Measurements from ENCODE around the gene HES3.

DNA sequence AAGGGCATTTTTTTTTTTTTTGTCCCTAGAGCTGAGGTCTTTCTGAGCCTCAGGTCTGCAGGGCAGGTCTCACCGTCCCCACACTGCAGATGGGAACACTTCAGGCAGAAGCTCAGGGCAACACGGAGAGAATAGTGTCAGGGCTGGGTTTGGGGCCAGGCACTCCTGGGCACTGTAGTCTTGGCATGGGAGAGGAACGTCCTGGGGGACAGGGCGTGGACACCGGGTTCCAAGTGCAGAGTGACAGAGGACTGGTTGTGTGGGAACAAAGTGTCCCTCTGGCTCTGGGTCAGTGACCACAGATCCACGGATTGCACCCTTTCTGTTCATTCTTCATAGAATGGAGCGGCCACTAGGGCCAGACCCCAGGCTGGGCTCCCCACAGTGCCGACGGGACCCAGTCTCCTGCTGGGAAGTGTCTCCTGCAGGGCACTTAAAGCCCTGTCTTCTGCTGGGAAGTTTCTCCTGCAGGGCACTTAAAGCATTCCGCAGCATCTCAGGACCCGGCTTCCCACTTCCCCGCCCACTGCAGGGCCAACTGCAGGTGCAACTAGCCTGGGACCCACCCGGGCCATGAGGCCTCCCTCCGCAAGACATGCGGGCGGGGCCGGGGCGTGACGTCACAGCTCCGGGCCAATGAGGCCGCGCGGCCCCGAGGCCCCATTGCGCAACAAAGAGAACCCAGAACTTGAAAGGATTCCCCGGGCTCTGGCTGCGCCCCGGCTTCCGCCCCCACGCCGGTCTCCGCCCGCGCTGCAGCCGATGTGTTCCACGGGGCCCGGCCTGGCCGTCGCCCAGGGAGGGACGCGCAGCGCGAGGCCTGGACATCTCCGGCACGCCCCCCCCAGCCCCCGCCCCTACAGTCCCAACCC lies 15.7 kb downstream of the HES3 start:
- TF ChIP-seq, protein P1, sequence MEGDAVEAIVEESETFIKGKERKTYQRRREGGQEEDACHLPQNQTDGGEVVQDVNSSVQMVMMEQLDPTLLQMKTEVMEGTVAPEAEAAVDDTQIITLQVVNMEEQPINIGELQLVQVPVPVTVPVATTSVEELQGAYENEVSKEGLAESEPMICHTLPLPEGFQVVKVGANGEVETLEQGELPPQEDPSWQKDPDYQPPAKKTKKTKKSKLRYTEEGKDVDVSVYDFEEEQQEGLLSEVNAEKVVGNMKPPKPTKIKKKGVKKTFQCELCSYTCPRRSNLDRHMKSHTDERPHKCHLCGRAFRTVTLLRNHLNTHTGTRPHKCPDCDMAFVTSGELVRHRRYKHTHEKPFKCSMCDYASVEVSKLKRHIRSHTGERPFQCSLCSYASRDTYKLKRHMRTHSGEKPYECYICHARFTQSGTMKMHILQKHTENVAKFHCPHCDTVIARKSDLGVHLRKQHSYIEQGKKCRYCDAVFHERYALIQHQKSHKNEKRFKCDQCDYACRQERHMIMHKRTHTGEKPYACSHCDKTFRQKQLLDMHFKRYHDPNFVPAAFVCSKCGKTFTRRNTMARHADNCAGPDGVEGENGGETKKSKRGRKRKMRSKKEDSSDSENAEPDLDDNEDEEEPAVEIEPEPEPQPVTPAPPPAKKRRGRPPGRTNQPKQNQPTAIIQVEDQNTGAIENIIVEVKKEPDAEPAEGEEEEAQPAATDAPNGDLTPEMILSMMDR (IDR thresholded peaks at IDR 0.05; ENCODE audit: insufficient read depth, low read length) = no peak
- no peak for TF ChIP-seq POLR2AphosphoS5 (IDR thresholded peaks at IDR 0.05; ENCODE audit: low read depth)
- TF ChIP-seq, protein P2, sequence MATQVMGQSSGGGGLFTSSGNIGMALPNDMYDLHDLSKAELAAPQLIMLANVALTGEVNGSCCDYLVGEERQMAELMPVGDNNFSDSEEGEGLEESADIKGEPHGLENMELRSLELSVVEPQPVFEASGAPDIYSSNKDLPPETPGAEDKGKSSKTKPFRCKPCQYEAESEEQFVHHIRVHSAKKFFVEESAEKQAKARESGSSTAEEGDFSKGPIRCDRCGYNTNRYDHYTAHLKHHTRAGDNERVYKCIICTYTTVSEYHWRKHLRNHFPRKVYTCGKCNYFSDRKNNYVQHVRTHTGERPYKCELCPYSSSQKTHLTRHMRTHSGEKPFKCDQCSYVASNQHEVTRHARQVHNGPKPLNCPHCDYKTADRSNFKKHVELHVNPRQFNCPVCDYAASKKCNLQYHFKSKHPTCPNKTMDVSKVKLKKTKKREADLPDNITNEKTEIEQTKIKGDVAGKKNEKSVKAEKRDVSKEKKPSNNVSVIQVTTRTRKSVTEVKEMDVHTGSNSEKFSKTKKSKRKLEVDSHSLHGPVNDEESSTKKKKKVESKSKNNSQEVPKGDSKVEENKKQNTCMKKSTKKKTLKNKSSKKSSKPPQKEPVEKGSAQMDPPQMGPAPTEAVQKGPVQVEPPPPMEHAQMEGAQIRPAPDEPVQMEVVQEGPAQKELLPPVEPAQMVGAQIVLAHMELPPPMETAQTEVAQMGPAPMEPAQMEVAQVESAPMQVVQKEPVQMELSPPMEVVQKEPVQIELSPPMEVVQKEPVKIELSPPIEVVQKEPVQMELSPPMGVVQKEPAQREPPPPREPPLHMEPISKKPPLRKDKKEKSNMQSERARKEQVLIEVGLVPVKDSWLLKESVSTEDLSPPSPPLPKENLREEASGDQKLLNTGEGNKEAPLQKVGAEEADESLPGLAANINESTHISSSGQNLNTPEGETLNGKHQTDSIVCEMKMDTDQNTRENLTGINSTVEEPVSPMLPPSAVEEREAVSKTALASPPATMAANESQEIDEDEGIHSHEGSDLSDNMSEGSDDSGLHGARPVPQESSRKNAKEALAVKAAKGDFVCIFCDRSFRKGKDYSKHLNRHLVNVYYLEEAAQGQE (IDR thresholded peaks at IDR 0.05; ENCODE audit: insufficient replicate concordance, low read depth) = no peak
- TF ChIP-seq GABPA (IDR thresholded peaks at IDR 0.05; ENCODE audit: low read depth) = no peak
